ENCODE data around the gene TSPYL6.
"Not testable (repeated sequence)": the region's sequence is repeated elsewhere in the genome, so short reads cannot be mapped to it uniquely, and the experiment has no call there.

Gene TSPYL6

GRCh38 chr2:54256091-54256694 lies at the start of gene TSPYL6:
TSPYL6 (minus strand) TSS chr2:54256229; CDS start chr2:54256151, 78 bp downstream.
- DNase-seq = no peak

- no peak for DNase-seq
Measured at GRCh38 chr2:54303631-54304030, 47.6 kb upstream of the TSPYL6 start.

GRCh38 chr2:54298514-54298913 lies 42.5 kb upstream of the TSPYL6 start:
- DNase-seq = no peak

- no peak for DNase-seq
Measured at GRCh38 chr2:54295911-54296310, 39.9 kb upstream of the TSPYL6 start.

GRCh38 chr2:54294665-54295064 lies 38.6 kb upstream of the TSPYL6 start:
- not testable (repeated sequence) for DNase-seq

- DNase-seq = no peak
Measured at GRCh38 chr2:54290356-54291025, 34.5 kb upstream of the TSPYL6 start.

GRCh38 chr2:54289917-54290316 lies 33.9 kb upstream of the TSPYL6 start:
- DNase-seq = peak in 2 of 51 donors; percentile 2 to 23

- DNase-seq = no peak
Measured at GRCh38 chr2:54287532-54287931, 31.5 kb upstream of the TSPYL6 start.

GRCh38 chr2:54285451-54285850 lies 29.4 kb upstream of the TSPYL6 start:
- no peak for DNase-seq

- DNase-seq = no peak
Measured at GRCh38 chr2:54284826-54285225, 28.8 kb upstream of the TSPYL6 start.

GRCh38 chr2:54279385-54279784 lies 23.4 kb upstream of the TSPYL6 start:
- no peak for DNase-seq

GRCh38 chr2:54275541-54275940 lies 19.5 kb upstream of the TSPYL6 start:
- DNase-seq = no peak

GRCh38 chr2:54274781-54275242 lies 18.8 kb upstream of the TSPYL6 start:
- peak in 3 of 51 donors; percentile 7 to 50 (median 37) for DNase-seq

- DNase-seq = no peak
Measured at GRCh38 chr2:54271843-54272627, 16.0 kb upstream of the TSPYL6 start.

- DNase-seq = no peak
Measured at GRCh38 chr2:54271189-54271588, 15.2 kb upstream of the TSPYL6 start.

GRCh38 chr2:54267577-54267976 lies 11.5 kb upstream of the TSPYL6 start:
- DNase-seq = no peak

GRCh38 chr2:54265081-54265480 lies 9.1 kb upstream of the TSPYL6 start:
- DNase-seq = not testable (repeated sequence)

- no peak for DNase-seq
Measured at GRCh38 chr2:54262015-54262765, 6.2 kb upstream of the TSPYL6 start.

GRCh38 chr2:54261537-54261936 lies 5.5 kb upstream of the TSPYL6 start:
- DNase-seq = no peak

- no peak for DNase-seq
Measured at GRCh38 chr2:54260241-54260595, 4.2 kb upstream of the TSPYL6 start.

- no peak for DNase-seq
Measured at GRCh38 chr2:54259413-54260240, 3.6 kb upstream of the TSPYL6 start.

Measured in hypothalamus (tissue), 51 donors.